ENCODE data around the gene SMARCC1.

Gene SMARCC1

GRCh38 chr3:47701388-47701787 is 80.3 kb downstream of the SMARCC1 start:
- no peak for DNase-seq (ENCODE audit: low read depth)

GRCh38 chr3:47692158-47692557 is 89.5 kb downstream of the SMARCC1 start:
- DNase-seq (ENCODE audit: low read depth), result no peak

- DNase-seq (ENCODE audit: low read depth), result no peak
Observed at GRCh38 chr3:47688488-47688887, 93.2 kb downstream of the SMARCC1 start.

- DNase-seq (ENCODE audit: low read depth), result peak; percentile 73
Observed at GRCh38 chr3:47685037-47685436, 96.7 kb downstream of the SMARCC1 start.

GRCh38 chr3:47681016-47681415 is 100.7 kb downstream of the SMARCC1 start:
- no peak for DNase-seq (ENCODE audit: low read depth)

GRCh38 chr3:47678446-47679338 is 103.0 kb downstream of the SMARCC1 start:
- DNase-seq (ENCODE audit: low read depth), result no peak

- DNase-seq (ENCODE audit: low read depth), result peak; percentile 74
Observed at GRCh38 chr3:47669026-47669749, 112.5 kb downstream of the SMARCC1 start.

GRCh38 chr3:47666118-47666517 is 115.6 kb downstream of the SMARCC1 start:
- DNase-seq (ENCODE audit: low read depth), result no peak

- DNase-seq (ENCODE audit: low read depth), result peak; percentile 53
Observed at GRCh38 chr3:47664519-47664918, 117.2 kb downstream of the SMARCC1 start.

- DNase-seq (ENCODE audit: low read depth), result no peak
Observed at GRCh38 chr3:47663630-47664240, 118.0 kb downstream of the SMARCC1 start.

- peak; percentile 77 for DNase-seq (ENCODE audit: low read depth)
Observed at GRCh38 chr3:47661121-47661752, 120.5 kb downstream of the SMARCC1 start.

- DNase-seq (ENCODE audit: low read depth), result no peak
Observed at GRCh38 chr3:47658444-47658843, 123.2 kb downstream of the SMARCC1 start.

- DNase-seq (ENCODE audit: low read depth), result no peak
Observed at GRCh38 chr3:47652142-47652541, 129.6 kb downstream of the SMARCC1 start.

- no peak for DNase-seq (ENCODE audit: low read depth)
Observed at GRCh38 chr3:47650294-47650693, 131.4 kb downstream of the SMARCC1 start.

- DNase-seq (ENCODE audit: low read depth), result no peak
Observed at GRCh38 chr3:47647550-47647949, 134.1 kb downstream of the SMARCC1 start.

GRCh38 chr3:47646362-47646761 is 135.3 kb downstream of the SMARCC1 start:
- DNase-seq (ENCODE audit: low read depth), result no peak

GRCh38 chr3:47645551-47645950 is 136.1 kb downstream of the SMARCC1 start:
- peak; percentile 52 for DNase-seq (ENCODE audit: low read depth)

- DNase-seq (ENCODE audit: low read depth), result no peak
Observed at GRCh38 chr3:47643092-47643491, 138.6 kb downstream of the SMARCC1 start.

GRCh38 chr3:47641739-47642138 is 140.0 kb downstream of the SMARCC1 start:
- no peak for DNase-seq (ENCODE audit: low read depth)

GRCh38 chr3:47636921-47637320 is 144.8 kb downstream of the SMARCC1 start:
- DNase-seq (ENCODE audit: low read depth), result no peak

- no peak for DNase-seq (ENCODE audit: low read depth)
Observed at GRCh38 chr3:47636225-47636624, 145.5 kb downstream of the SMARCC1 start.

GRCh38 chr3:47635536-47635935 is 146.2 kb downstream of the SMARCC1 start:
- DNase-seq (ENCODE audit: low read depth), result no peak
